DOHH2 (cell line): Measurements from ENCODE around the gene DGCR6.

Source experiments
- EZH2phosphoT487 ChIP-seq: fragments of 200-600 bp; sonication (generic); IDR thresholded peaks from 2 replicates; pipeline ENCODE4 v1.6.1; 2017; ENCODE audit warnings: borderline replicate concordance, mild to moderate bottlenecking, antibody characterized with exemption, low read length, moderate library complexity, mixed read lengths
- TF ChIP-seq, protein P1 (sequence below): fragments of 200-600 bp; sonication (generic); IDR thresholded peaks from one replicate; pipeline ENCODE4 v1.5.1; 2014; ENCODE audit warnings: antibody characterized with exemption, mild to moderate bottlenecking, low read depth, low read length; ENCODE audit not compliant: poor library complexity, severe bottlenecking

DNA sequence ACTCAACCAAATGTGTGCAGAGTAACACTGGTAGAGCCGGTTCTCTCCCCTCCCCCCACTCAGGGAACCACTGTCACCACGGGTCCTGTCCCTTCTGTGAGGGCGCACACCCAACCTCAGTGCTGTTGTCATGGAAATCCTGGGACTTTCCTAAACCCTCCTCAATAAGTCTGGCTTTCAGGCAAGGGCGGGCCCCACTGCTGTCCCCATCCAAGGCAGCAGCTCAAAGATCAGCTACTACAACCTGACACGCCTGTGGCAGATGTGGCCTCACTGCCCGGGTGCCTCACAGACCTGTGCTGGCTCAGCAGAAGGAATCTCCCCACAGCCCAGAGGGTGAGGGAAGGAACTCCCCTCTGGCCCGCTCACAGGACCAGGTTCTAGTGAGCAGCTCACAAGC, 27.8 kb downstream of the DGCR6 start:
- TF ChIP-seq, protein P1, sequence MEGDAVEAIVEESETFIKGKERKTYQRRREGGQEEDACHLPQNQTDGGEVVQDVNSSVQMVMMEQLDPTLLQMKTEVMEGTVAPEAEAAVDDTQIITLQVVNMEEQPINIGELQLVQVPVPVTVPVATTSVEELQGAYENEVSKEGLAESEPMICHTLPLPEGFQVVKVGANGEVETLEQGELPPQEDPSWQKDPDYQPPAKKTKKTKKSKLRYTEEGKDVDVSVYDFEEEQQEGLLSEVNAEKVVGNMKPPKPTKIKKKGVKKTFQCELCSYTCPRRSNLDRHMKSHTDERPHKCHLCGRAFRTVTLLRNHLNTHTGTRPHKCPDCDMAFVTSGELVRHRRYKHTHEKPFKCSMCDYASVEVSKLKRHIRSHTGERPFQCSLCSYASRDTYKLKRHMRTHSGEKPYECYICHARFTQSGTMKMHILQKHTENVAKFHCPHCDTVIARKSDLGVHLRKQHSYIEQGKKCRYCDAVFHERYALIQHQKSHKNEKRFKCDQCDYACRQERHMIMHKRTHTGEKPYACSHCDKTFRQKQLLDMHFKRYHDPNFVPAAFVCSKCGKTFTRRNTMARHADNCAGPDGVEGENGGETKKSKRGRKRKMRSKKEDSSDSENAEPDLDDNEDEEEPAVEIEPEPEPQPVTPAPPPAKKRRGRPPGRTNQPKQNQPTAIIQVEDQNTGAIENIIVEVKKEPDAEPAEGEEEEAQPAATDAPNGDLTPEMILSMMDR: no peak
- TF ChIP-seq EZH2phosphoT487: no peak
